ENCODE results near the gene NECTIN3.

DNA sequence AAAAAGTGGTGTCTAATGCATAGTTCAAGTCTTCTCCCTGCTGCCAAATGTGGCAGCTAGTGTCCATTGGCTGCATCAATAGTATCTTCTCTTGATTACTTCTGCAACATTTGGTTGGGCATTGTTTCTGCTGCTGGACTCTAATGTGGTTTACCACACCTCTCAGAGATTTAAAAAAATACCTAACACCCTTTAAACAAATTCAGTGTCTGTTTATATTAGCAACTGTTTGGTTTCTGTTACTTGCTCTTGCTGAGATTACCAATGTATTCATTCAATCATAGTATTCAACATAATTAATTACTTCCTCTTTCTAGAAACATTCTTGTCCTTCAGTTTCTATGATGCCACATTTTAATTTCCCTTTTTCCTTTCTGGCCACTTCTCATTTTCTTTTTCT is 20.3 kb upstream of the NECTIN3 start:
- TF ChIP-seq, protein P1, sequence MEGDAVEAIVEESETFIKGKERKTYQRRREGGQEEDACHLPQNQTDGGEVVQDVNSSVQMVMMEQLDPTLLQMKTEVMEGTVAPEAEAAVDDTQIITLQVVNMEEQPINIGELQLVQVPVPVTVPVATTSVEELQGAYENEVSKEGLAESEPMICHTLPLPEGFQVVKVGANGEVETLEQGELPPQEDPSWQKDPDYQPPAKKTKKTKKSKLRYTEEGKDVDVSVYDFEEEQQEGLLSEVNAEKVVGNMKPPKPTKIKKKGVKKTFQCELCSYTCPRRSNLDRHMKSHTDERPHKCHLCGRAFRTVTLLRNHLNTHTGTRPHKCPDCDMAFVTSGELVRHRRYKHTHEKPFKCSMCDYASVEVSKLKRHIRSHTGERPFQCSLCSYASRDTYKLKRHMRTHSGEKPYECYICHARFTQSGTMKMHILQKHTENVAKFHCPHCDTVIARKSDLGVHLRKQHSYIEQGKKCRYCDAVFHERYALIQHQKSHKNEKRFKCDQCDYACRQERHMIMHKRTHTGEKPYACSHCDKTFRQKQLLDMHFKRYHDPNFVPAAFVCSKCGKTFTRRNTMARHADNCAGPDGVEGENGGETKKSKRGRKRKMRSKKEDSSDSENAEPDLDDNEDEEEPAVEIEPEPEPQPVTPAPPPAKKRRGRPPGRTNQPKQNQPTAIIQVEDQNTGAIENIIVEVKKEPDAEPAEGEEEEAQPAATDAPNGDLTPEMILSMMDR (IDR thresholded peaks at IDR 0.05), result no peak
- no peak for TF ChIP-seq POLR2A (IDR thresholded peaks at IDR 0.05)
- TF ChIP-seq POLR2AphosphoS5 (IDR thresholded peaks at IDR 0.05), result no peak
- TF ChIP-seq EP300 (IDR thresholded peaks at IDR 0.05), result no peak

Measured in sigmoid colon (tissue), 4 donors.